ENCODE measurements around the gene LARP4B. TPM values are rescaled to one million over a fixed set of nuclear protein-coding genes. Genes with fewer than 3 reads are reported as not detected.

The LARP4B gene
- total and polyA plus RNA-seq, 2 donors (not counting 3 experiments of a cell fraction or from before 2014, with no cell fraction given): 27.4 to 101 TPM

DNA sequence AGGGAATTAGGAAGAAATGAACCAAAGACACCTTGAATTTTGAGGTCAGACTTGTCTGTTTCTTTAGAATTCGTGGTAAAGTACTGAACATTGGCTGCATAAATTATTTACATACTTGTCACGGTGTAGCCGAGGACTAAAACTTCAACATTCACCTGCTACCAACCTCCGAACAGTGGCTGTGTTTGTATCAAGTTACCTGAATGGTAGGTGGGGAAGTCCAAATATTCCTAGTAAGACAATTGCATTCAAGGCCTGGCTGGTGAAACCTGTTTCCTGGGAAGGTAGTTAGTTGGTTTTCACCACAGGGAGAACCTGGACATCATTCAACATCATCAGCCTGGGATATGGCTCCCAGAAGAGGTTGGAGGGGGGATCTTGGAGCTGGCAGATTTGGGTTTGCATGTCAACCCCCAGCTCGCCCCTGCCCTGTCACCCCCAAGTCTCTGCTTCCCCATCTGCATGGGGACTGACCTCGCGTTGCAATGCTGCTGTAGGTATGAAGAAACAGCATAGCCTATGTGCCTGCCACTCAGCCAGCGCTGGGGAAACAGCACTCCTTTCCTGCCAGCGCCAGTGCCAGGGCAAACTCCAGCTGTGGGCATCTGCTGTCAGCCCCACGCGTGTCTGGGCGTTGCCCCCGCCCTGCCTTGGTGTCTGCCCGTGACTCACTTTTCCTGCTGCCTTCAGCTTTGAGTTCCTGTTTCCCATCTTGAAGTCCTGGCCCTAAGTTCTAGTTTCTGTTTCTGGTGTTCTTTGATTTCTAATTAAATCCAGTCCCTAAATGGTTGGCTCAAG is 12.7 kb upstream of the LARP4B start:
- peak overlapping the region; percentile 93 for H2AFZ ChIP-seq (ENCODE audit: low read depth, low read length)
- H4K20me1 ChIP-seq (replicated peaks; ENCODE audit: control insufficient read depth, extremely low read depth, insufficient read depth, low read length): no peaks in the 10 kb centered on the region
- H3K27ac ChIP-seq (ENCODE audit: insufficient read depth, low read depth, low read length): peak overlapping the region; percentile 63
- H3K27me3 ChIP-seq (ENCODE audit: control insufficient read depth in 2 of 2, insufficient read depth in 2 of 2, low read length in 2 of 2): no peaks in the 10 kb centered on the region
- peak; percentile 88 for DNase-seq (ENCODE audit: low read depth, low spot score)
- no peaks in the 10 kb centered on the region for H3K79me2 ChIP-seq (ENCODE audit: control insufficient read depth, insufficient read depth, low read length)
- dilution Hi-C loops (cut with MboI; ENCODE audit: extremely low pct_ligation_motif_present, low sequenced_read_pairs): no loop called here
- no TSS peak for BruUV-seq (replicated peaks)
- intact Hi-C loops (cut with micrococcal nuclease): loop anchor here (1.0 kb wide), 1 partner anchor 44 kb away; the partner anchor contains the start of gene GTPBP4
- no peaks in the 10 kb centered on the region for H3K36me3 ChIP-seq (ENCODE audit: control insufficient read depth in 2 of 2, extremely low read depth in 1 of 2, insufficient read depth in 2 of 2, low read length in 2 of 2)
- peaks cover 8% of the 10 kb centered on the region for H3K4me1 ChIP-seq (ENCODE audit: control insufficient read depth, extremely low read depth, insufficient read depth, low read length)
- peak overlapping the region in 1 of 3 experiments; percentile 54 for H3K4me3 ChIP-seq (replicated peaks in 1 of 3; ENCODE audit: insufficient read depth in 1 of 3, low read depth in 1 of 3, low read length in 3 of 3)
- H3K9me3 ChIP-seq (replicated peaks; ENCODE audit: control insufficient read depth, insufficient read depth, low read length): no peaks in the 10 kb centered on the region
- H3K4me2 ChIP-seq (ENCODE audit: insufficient read depth, low read length): peak overlapping the region; percentile 88
- ChIA-PET CTCF (interaction anchor here (1.0 kb wide), 1 partner anchor 13 kb away, joined by 3 read pairs; the partner anchor contains the start of gene LARP4B), POLR2A (no interaction called here)
- TF ChIP-seq POLR2AphosphoS5 (IDR thresholded peaks at IDR 0.05; ENCODE audit: insufficient read depth, low read depth, low read length) (peak; percentile 71), MYC (IDR thresholded peaks at IDR 0.05; ENCODE audit: low read depth, low read length) (peak; percentile 72), JUN (IDR thresholded peaks at IDR 0.05; ENCODE audit: borderline replicate concordance, insufficient read depth, insufficient read length, low read depth) (peak; percentile 38), EZH2 (IDR thresholded peaks at IDR 0.05; ENCODE audit: borderline replicate concordance, low read depth, low read length, severe bottlenecking) (no peak), FOS (IDR thresholded peaks at IDR 0.05; ENCODE audit: borderline replicate concordance, insufficient read depth, low read length) (peak; percentile 76), POLR2A (IDR thresholded peaks at IDR 0.05; ENCODE audit: low read depth, low read length) (no peak), MAX (IDR thresholded peaks at IDR 0.05; ENCODE audit: insufficient read depth, insufficient read length) (peak; percentile 31), GATA2 (IDR thresholded peaks at IDR 0.05; ENCODE audit: insufficient read depth, insufficient read length, low read depth, low read length) (no peak)
- TF ChIP-seq, protein P1, sequence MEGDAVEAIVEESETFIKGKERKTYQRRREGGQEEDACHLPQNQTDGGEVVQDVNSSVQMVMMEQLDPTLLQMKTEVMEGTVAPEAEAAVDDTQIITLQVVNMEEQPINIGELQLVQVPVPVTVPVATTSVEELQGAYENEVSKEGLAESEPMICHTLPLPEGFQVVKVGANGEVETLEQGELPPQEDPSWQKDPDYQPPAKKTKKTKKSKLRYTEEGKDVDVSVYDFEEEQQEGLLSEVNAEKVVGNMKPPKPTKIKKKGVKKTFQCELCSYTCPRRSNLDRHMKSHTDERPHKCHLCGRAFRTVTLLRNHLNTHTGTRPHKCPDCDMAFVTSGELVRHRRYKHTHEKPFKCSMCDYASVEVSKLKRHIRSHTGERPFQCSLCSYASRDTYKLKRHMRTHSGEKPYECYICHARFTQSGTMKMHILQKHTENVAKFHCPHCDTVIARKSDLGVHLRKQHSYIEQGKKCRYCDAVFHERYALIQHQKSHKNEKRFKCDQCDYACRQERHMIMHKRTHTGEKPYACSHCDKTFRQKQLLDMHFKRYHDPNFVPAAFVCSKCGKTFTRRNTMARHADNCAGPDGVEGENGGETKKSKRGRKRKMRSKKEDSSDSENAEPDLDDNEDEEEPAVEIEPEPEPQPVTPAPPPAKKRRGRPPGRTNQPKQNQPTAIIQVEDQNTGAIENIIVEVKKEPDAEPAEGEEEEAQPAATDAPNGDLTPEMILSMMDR (IDR thresholded peaks at IDR 0.05; ENCODE audit: extremely low read depth in 1 of 2, insufficient read depth in 1 of 2, low read depth in 1 of 2, low read length in 2 of 2): no peak
- FAIRE-seq: peak; percentile 93
- peak overlapping the region; percentile 49 for H3K9ac ChIP-seq (replicated peaks; ENCODE audit: extremely low read depth, insufficient read depth, low read length)
- H3K9me1 ChIP-seq (replicated peaks; ENCODE audit: control insufficient read depth, extremely low read depth, insufficient read depth, low read length): no peaks in the 10 kb centered on the region

Data from endothelial cell of umbilical vein (primary cell).